HepG2 (cell line): Measurements from ENCODE around the gene CKB. TPM values are rescaled to one million over a fixed set of nuclear protein-coding genes. Genes with fewer than 3 reads are reported as not detected.

Experiments used
- ATF7-NPFF ChIP-seq: sonication (generic); formaldehyde crosslinking; IDR thresholded peaks from 2 replicates; pipeline ENCODE4 v1.8.1; 2023; ENCODE audit warnings: mild to moderate bottlenecking, low read depth, missing genetic modification reagents, moderate library complexity
- CCDC6 ChIP-seq: sonication (generic); formaldehyde crosslinking; IDR thresholded peaks from 2 replicates; pipeline ENCODE4 v1.8.1; 2022; ENCODE audit warnings: mild to moderate bottlenecking, missing genetic modification reagents, moderate library complexity
- DR1 ChIP-seq: sonication (generic); formaldehyde crosslinking; IDR thresholded peaks from 2 replicates; pipeline ENCODE4 v1.8.0; 2021; ENCODE audit warnings: mild to moderate bottlenecking, missing genetic modification reagents, inconsistent platforms
- FOSL2 ChIP-seq: sonication (generic); formaldehyde crosslinking; IDR thresholded peaks from 2 replicates; pipeline ENCODE4 v1.4.0; 2020; ENCODE audit warnings: missing genetic modification reagents
- FOXK1 ChIP-seq: sonication (generic); formaldehyde crosslinking; IDR thresholded peaks from 2 replicates; pipeline ENCODE4 v1.4.0; 2020; ENCODE audit warnings: low read depth, missing genetic modification reagents, borderline replicate concordance
- FOXM1 ChIP-seq: sonication (generic); formaldehyde crosslinking; IDR thresholded peaks from 2 replicates; pipeline ENCODE4 v1.5.0; 2020; ENCODE audit warnings: missing genetic modification reagents
- HMGA1 ChIP-seq: sonication (generic); formaldehyde crosslinking; conservative IDR thresholded peaks from 2 replicates; pipeline ENCODE4 v1.4.0; 2020; ENCODE audit warnings: missing genetic modification reagents
- JUN ChIP-seq: sonication (generic); formaldehyde crosslinking; IDR thresholded peaks from 2 replicates; pipeline ENCODE4 v1.4.0; 2020; ENCODE audit warnings: mild to moderate bottlenecking, missing genetic modification reagents
- KLF13 ChIP-seq: sonication (generic); formaldehyde crosslinking; IDR thresholded peaks from 2 replicates; pipeline ENCODE4 v1.4.0; 2020; ENCODE audit warnings: mild to moderate bottlenecking, missing genetic modification reagents
- KLF16 ChIP-seq, 2 experiments: sonication (generic) in 1 of 2; formaldehyde crosslinking in 1 of 2; IDR thresholded peaks; 2 replicates each; pipeline versions ENCODE4 v1.6.1 to v1.8.0; 2016 to 2023; ENCODE audit warnings: missing genetic modification reagents in 2 of 2, missing compliant biosample characterization in 1 of 2
- NFRKB ChIP-seq: fragments of 450-650 bp; IDR thresholded peaks from 2 replicates; pipeline ENCODE4 v1.6.1; 2017
- NR2F2 ChIP-seq: IDR thresholded peaks from 2 replicates; pipeline ENCODE4 v1.6.1; 2012; ENCODE audit warnings: low read depth, inconsistent platforms, borderline replicate concordance
- PCBP2 ChIP-seq: fragments of 200-400 bp; formaldehyde crosslinking; optimal IDR thresholded peaks from 2 replicates; pipeline ENCODE3; 2018; ENCODE audit warnings: low read length, low read depth; ENCODE audit not compliant: poor library complexity, severe bottlenecking
- REXO4 ChIP-seq: sonication (generic); formaldehyde crosslinking; IDR thresholded peaks from 2 replicates; pipeline ENCODE4 v1.8.0; 2022; ENCODE audit warnings: missing genetic modification reagents, mild to moderate bottlenecking, borderline replicate concordance
- SALL2 ChIP-seq: sonication (generic); formaldehyde crosslinking; IDR thresholded peaks from 2 replicates; pipeline ENCODE4 v1.8.1; 2023; ENCODE audit warnings: mild to moderate bottlenecking, missing genetic modification reagents, inconsistent platforms
- SMAD1 ChIP-seq: sonication (generic); formaldehyde crosslinking; IDR thresholded peaks from 2 replicates; pipeline ENCODE4 v1.4.0; 2020; ENCODE audit warnings: missing genetic modification reagents, low read depth, mild to moderate bottlenecking, borderline replicate concordance
- SMARCE1 ChIP-seq: fragments of 450-650 bp; IDR thresholded peaks from 2 replicates; pipeline ENCODE4 v1.6.1; 2017; ENCODE audit warnings: borderline replicate concordance
- SNAPC2 ChIP-seq: sonication (generic); formaldehyde crosslinking; IDR thresholded peaks from 2 replicates; pipeline ENCODE4 v1.8.1; 2022; ENCODE audit warnings: mild to moderate bottlenecking, missing genetic modification reagents
- SPEN ChIP-seq: sonication (generic); formaldehyde crosslinking; IDR thresholded peaks from 2 replicates; pipeline ENCODE4 v1.5.1; 2020; ENCODE audit warnings: low read depth, mild to moderate bottlenecking, missing genetic modification reagents
- ZBTB1 ChIP-seq: sonication (generic); formaldehyde crosslinking; IDR thresholded peaks from 2 replicates; pipeline ENCODE4 v1.4.0; 2020; ENCODE audit warnings: missing genetic modification reagents, borderline replicate concordance
- ZBTB21 ChIP-seq: sonication (generic); formaldehyde crosslinking; IDR thresholded peaks from 2 replicates; pipeline ENCODE4 v1.4.0; 2020; ENCODE audit warnings: missing genetic modification reagents
- ZMYM2 ChIP-seq: sonication (generic); formaldehyde crosslinking; IDR thresholded peaks from 2 replicates; pipeline ENCODE4 v1.8.0; 2022; ENCODE audit warnings: mild to moderate bottlenecking, missing genetic modification reagents
- ZNF431 ChIP-seq: sonication (generic); formaldehyde crosslinking; IDR thresholded peaks from 2 replicates; pipeline ENCODE4 v1.9.0; 2022; ENCODE audit warnings: missing genetic modification reagents, low read depth, mild to moderate bottlenecking, borderline replicate concordance
- ZNF543 ChIP-seq: sonication (generic); formaldehyde crosslinking; IDR thresholded peaks from 2 replicates; pipeline ENCODE4 v1.4.0; 2020; ENCODE audit warnings: mild to moderate bottlenecking, missing genetic modification reagents
- ZNF564 ChIP-seq: sonication (generic); formaldehyde crosslinking; IDR thresholded peaks from 2 replicates; pipeline ENCODE4 v1.8.1; 2023; ENCODE audit warnings: mild to moderate bottlenecking, missing genetic modification reagents
- ZNF572 ChIP-seq: sonication (generic); formaldehyde crosslinking; IDR thresholded peaks from 2 replicates; pipeline ENCODE4 v1.5.1; 2020; ENCODE audit warnings: mild to moderate bottlenecking, missing genetic modification reagents
- ZNF607 ChIP-seq: sonication (generic); formaldehyde crosslinking; IDR thresholded peaks from 2 replicates; pipeline ENCODE4 v1.5.1; 2020; ENCODE audit warnings: missing genetic modification reagents, mild to moderate bottlenecking, borderline replicate concordance
- ZNF660 ChIP-seq: sonication (generic); formaldehyde crosslinking; IDR thresholded peaks from 2 replicates; pipeline ENCODE4 v1.5.1; 2020; ENCODE audit warnings: mild to moderate bottlenecking, low read depth, missing genetic modification reagents, borderline replicate concordance
- ZNF7 ChIP-seq: IDR thresholded peaks from 2 replicates; pipeline ENCODE4 v1.6.1; 2016; ENCODE audit warnings: missing biosample characterization, missing genetic modification reagents
- ZNF850 ChIP-seq: sonication (generic); formaldehyde crosslinking; conservative IDR thresholded peaks from 2 replicates; pipeline ENCODE4 v1.9.0; 2021; ENCODE audit warnings: mild to moderate bottlenecking, missing genetic modification reagents
- ZZZ3 ChIP-seq: sonication (generic); formaldehyde crosslinking; IDR thresholded peaks from 2 replicates; pipeline ENCODE4 v1.4.0; 2020; ENCODE audit warnings: missing genetic modification reagents, mild to moderate bottlenecking, borderline replicate concordance
- polyA plus RNA-seq, 8 experiments: library from polyadenylated mRNA; depleted of rRNA in 3 of 8; stranded (reverse) in 7 of 8; unstranded in 1 of 8; fragments of >200 nt; fragmentation: Illumina TruSeq in 4 of 8; extraction: Trizol in 4 of 8; gene quantifications; 2 replicates each; pipeline versions ENCODE4 v1.2.1 to v1.2.3, GENCODE V29; 2011 to 2016; ENCODE audit warnings: low read depth in 4 of 8, missing spikeins in 1 of 8, mixed read lengths in 1 of 8; ENCODE audit not compliant: insufficient read depth in 1 of 8
- total RNA-seq, 5 experiments: library from RNA; depleted of rRNA; stranded (reverse); fragments of >200 nt; fragmentation: Illumina TruSeq; extraction: Trizol; gene quantifications; 2 replicates each; pipeline ENCODE4 v1.2.3, GENCODE V29; 2016; ENCODE audit warnings: low read depth in 1 of 5
- TF ChIP-seq, protein P1 (sequence below): sonication (generic); formaldehyde crosslinking; IDR thresholded peaks from 2 replicates; pipeline ENCODE4 v1.4.0; 2020; ENCODE audit warnings: missing genetic modification reagents, mild to moderate bottlenecking, borderline replicate concordance

The CKB gene
- total and polyA plus RNA-seq, 2 of the 13 experiments (the other 11 are each of a cell fraction or from before 2014, with no cell fraction given), result 82.3 to 217 TPM

DNA sequence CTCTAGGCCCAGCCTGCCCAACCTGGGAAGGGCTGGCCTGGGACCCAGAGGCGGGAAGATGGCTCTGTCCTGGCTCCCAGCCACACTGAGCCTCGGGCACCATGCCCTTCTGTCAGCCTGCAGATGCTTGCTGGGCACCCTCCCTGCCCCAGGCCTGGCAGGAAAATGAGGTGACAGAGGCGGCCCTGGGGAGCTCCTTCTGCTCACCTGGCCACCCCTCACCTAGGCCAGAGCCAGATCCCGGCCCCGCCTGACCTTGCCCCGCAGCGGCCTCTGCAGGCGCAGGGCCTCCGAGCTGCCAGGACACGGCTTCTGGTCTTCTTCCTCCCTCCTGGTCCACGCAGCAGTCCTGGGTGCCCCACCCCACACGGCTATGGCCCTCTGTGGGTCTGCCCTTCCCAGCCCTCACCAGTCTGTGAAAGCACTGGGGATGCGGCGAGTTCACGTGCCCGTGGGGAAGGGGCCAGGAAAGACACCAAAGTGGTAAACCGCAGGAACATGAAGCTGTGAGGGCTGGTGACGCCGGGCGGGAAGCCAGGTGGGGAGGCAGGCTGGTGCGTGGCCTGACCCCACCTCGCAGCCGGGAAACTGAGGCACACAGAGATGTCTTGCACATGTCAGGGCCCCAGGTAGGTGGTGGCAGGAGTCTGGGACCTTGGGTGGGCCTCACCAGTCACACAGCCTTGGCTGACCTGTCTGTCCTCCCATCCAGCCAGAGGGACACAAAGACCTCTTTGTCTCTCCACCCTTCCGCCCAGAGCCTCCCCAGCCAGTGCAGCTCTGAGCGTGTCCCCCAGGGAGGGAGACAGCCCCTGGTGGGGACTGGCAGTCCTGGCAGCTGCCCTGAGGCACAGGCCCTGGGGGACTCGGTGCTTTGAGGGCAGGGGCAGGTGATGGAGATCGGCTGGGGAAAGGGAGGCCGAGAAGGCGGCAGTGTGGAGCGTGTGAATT lies 27.0 kb upstream of the CKB start (continued):
- peak; percentile 46; the same call in 1 of the 2 replicates for TF ChIP-seq SPEN (CRISPR knock-in tag)
- TF ChIP-seq SALL2 (CRISPR knock-in tag), result no peak
- TF ChIP-seq SNAPC2, result no peak
- no peak for TF ChIP-seq ZNF431 (CRISPR knock-in tag)
- TF ChIP-seq ZNF660 (CRISPR knock-in tag), result no peak
- no peak for TF ChIP-seq JUN
- TF ChIP-seq FOXM1 (CRISPR knock-in tag), result no peak
- TF ChIP-seq ZMYM2, result no peak
- TF ChIP-seq ZNF850 (CRISPR knock-in tag), result no peak
- TF ChIP-seq CCDC6, result peak; percentile 54; the same call in 1 of the 2 replicates
- no peak for TF ChIP-seq ZNF607 (CRISPR knock-in tag)
- TF ChIP-seq ZZZ3, result no peak
- TF ChIP-seq ZNF564 (CRISPR knock-in tag), result no peak
- no peak for TF ChIP-seq DR1 (CRISPR knock-in tag)
- TF ChIP-seq FOSL2 (CRISPR knock-in tag), result no peak
- no peak for TF ChIP-seq SMARCE1
- TF ChIP-seq NR2F2, result no peak
- TF ChIP-seq KLF13 (CRISPR knock-in tag), result 0 out of 2 replicates have a peak, but pooled peaks have one; percentile 24
- TF ChIP-seq ATF7-NPFF, result no peak
- TF ChIP-seq ZNF572, result 0 out of 2 replicates have a peak, but pooled peaks have one; percentile 45
- TF ChIP-seq FOXK1 (CRISPR knock-in tag), result no peak; the same call in 1 of the 2 replicates
- no peak for TF ChIP-seq PCBP2
- TF ChIP-seq, protein P1, sequence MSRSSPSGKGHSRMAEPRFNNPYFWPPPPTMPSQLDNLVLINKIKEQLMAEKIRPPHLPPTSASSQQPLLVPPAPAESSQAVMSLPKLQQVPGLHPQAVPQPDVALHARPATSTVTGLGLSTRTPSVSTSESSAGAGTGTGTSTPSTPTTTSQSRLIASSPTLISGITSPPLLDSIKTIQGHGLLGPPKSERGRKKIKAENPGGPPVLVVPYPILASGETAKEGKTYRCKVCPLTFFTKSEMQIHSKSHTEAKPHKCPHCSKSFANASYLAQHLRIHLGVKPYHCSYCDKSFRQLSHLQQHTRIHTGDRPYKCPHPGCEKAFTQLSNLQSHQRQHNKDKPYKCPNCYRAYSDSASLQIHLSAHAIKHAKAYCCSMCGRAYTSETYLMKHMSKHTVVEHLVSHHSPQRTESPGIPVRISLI (CRISPR knock-in tag), result no peak
- TF ChIP-seq ZBTB21 (CRISPR knock-in tag), result no peak
- TF ChIP-seq ZBTB1 (CRISPR knock-in tag), result no peak
- no peak for TF ChIP-seq NFRKB
- TF ChIP-seq ZNF543 (CRISPR knock-in tag), result no peak
- TF ChIP-seq REXO4 (CRISPR knock-in tag), result no peak
- no peak for TF ChIP-seq ZNF7 (CRISPR knock-in tag)
- no peak for TF ChIP-seq HMGA1
- TF ChIP-seq SMAD1 (CRISPR knock-in tag), result peak; percentile 62; the same call in 1 of the 2 replicates
- no peak for TF ChIP-seq KLF16 (CRISPR knock-in tag; IDR thresholded peaks at IDR 0.05)
